ENCODE results near the gene LILRA2. TPM values are rescaled to one million over a fixed set of nuclear protein-coding genes. Genes with fewer than 3 reads are reported as not detected.

Gene LILRA2
- total RNA-seq, 1 donor from 2014 or later: not detected

GRCh38 chr19:54551293-54551692, 22.3 kb upstream of the LILRA2 start:
- H3K9me3 Mint-ChIP-seq: peaks cover 6% of the 10 kb centered on the region
- H3K27ac Mint-ChIP-seq: no peak overlapping the region
- no peak for DNase-seq (ENCODE audit: extremely low spot score, unreplicated experiment)
- H3K4me3 Mint-ChIP-seq: no peak overlapping the region
- H3K27me3 Mint-ChIP-seq: no peaks in the 10 kb centered on the region
- H3K36me3 Mint-ChIP-seq: no peaks in the 10 kb centered on the region
- H3K4me1 Mint-ChIP-seq (ENCODE audit: unreplicated experiment): no peaks in the 10 kb centered on the region
- no peak for TF ChIP-seq CTCF (conservative IDR thresholded peaks at IDR 0.05)

GRCh38 chr19:54551950-54552912, 21.4 kb upstream of the LILRA2 start:
- Mint-ChIP-seq H3K9me3 (peaks cover 6% of the 10 kb centered on the region), H3K27me3 (no peaks in the 10 kb centered on the region), H3K4me1 (ENCODE audit: unreplicated experiment) (no peaks in the 10 kb centered on the region), H3K36me3 (no peaks in the 10 kb centered on the region), H3K27ac (no peak overlapping the region), H3K4me3 (no peak overlapping the region)
- TF ChIP-seq CTCF (conservative IDR thresholded peaks at IDR 0.05): no peak
- no peak for DNase-seq (ENCODE audit: extremely low spot score, unreplicated experiment)

GRCh38 chr19:54552913-54553310, 20.7 kb upstream of the LILRA2 start:
- Mint-ChIP-seq H3K4me1 (ENCODE audit: unreplicated experiment) (no peaks in the 10 kb centered on the region), H3K4me3 (no peak overlapping the region), H3K36me3 (no peaks in the 10 kb centered on the region), H3K27ac (no peak overlapping the region), H3K9me3 (peaks cover 6% of the 10 kb centered on the region), H3K27me3 (no peaks in the 10 kb centered on the region)
- TF ChIP-seq CTCF (conservative IDR thresholded peaks at IDR 0.05): no peak
- DNase-seq (ENCODE audit: extremely low spot score, unreplicated experiment): no peak

GRCh38 chr19:54554006-54554405, 19.6 kb upstream of the LILRA2 start:
- H3K27ac Mint-ChIP-seq: no peak overlapping the region
- no peaks in the 10 kb centered on the region for H3K4me1 Mint-ChIP-seq (ENCODE audit: unreplicated experiment)
- DNase-seq (ENCODE audit: extremely low spot score, unreplicated experiment): no peak
- no peak for TF ChIP-seq CTCF (conservative IDR thresholded peaks at IDR 0.05)
- H3K36me3 Mint-ChIP-seq: no peaks in the 10 kb centered on the region
- H3K4me3 Mint-ChIP-seq: no peak overlapping the region
- H3K27me3 Mint-ChIP-seq: no peaks in the 10 kb centered on the region
- H3K9me3 Mint-ChIP-seq: peaks cover 6% of the 10 kb centered on the region

GRCh38 chr19:54554896-54555295, 18.7 kb upstream of the LILRA2 start:
- no peaks in the 10 kb centered on the region for H3K36me3 Mint-ChIP-seq
- peaks cover 6% of the 10 kb centered on the region for H3K9me3 Mint-ChIP-seq
- no peaks in the 10 kb centered on the region for H3K4me1 Mint-ChIP-seq (ENCODE audit: unreplicated experiment)
- no peak for TF ChIP-seq CTCF (conservative IDR thresholded peaks at IDR 0.05)
- no peak overlapping the region for H3K4me3 Mint-ChIP-seq
- H3K27ac Mint-ChIP-seq: no peak overlapping the region
- DNase-seq (ENCODE audit: extremely low spot score, unreplicated experiment): no peak
- H3K27me3 Mint-ChIP-seq: no peaks in the 10 kb centered on the region

All from type B pancreatic cell (in vitro differentiated cells).